ENCODE results near the gene OXA1L.

DNA sequence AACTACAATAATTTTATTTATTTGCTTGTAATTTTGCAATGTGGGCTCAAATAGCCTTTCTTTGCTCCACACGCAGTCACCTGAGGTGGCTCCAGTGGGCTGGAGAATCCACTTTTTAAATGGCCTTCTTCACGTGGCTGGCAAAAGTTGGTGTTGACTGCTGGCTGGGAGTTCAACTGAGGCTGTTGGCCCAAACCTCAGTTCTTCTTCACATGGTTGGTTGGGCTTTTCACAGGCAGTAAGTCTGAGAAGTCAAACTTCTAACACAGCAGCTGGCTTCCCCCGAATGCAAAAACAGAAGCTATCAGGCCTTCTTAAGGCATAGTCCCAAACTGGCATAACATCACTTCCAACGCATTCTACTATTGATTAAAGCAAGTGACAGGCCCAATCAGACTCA lies 2.1 kb upstream of the OXA1L start:
- TF ChIP-seq, protein P1, sequence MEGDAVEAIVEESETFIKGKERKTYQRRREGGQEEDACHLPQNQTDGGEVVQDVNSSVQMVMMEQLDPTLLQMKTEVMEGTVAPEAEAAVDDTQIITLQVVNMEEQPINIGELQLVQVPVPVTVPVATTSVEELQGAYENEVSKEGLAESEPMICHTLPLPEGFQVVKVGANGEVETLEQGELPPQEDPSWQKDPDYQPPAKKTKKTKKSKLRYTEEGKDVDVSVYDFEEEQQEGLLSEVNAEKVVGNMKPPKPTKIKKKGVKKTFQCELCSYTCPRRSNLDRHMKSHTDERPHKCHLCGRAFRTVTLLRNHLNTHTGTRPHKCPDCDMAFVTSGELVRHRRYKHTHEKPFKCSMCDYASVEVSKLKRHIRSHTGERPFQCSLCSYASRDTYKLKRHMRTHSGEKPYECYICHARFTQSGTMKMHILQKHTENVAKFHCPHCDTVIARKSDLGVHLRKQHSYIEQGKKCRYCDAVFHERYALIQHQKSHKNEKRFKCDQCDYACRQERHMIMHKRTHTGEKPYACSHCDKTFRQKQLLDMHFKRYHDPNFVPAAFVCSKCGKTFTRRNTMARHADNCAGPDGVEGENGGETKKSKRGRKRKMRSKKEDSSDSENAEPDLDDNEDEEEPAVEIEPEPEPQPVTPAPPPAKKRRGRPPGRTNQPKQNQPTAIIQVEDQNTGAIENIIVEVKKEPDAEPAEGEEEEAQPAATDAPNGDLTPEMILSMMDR (IDR thresholded peaks at IDR 0.05; ENCODE audit: low read depth, low read length, poor library complexity, severe bottlenecking), result no peak
- no peak for TF ChIP-seq EZH2phosphoT487 (IDR thresholded peaks at IDR 0.05; ENCODE audit: borderline replicate concordance, low read length)

Data from DOHH2 (cell line).